Right lobe of liver (tissue), 6 donors: ENCODE measurements around the gene EVA1A. TPM values are rescaled to one million over a fixed set of nuclear protein-coding genes. Genes with fewer than 3 reads are reported as not detected.

ENCODE experiments used
- ATAC-seq, 4 donors: fragments of 200-7000 bp; cut with Tn5 transposase; one replicate each; pipeline ENCODE4 v1.9.1; 2020; ENCODE audit warnings: mild to moderate bottlenecking in 4 of 4, moderate library complexity in 4 of 4
- DNase-seq, 3 donors: peaks; one replicate each; pipeline ENCODE4 v3.0.0-alpha.2; 2020
- H3K27ac ChIP-seq, 3 donors: fragments of 200-600 bp; one replicate each; pipeline ENCODE4 v1.8.0; 2022
- H3K27me3 ChIP-seq, 2 donors: fragments of 200-600 bp; one replicate each; pipeline ENCODE4 v1.8.0; 2022
- H3K36me3 ChIP-seq, 4 donors: fragments of 200-600 bp; sonication (generic) in 1 of 4; one replicate each; pipeline versions ENCODE4 v1.5.1 to v1.8.0; 2017 to 2022; ENCODE audit warnings: control low read depth in 1 of 4
- H3K4me1 ChIP-seq, 4 donors: fragments of 200-600 bp; sonication (generic) in 1 of 4; one replicate each; pipeline versions ENCODE4 v1.5.1 to v1.8.0; 2017 to 2022; ENCODE audit warnings: control low read depth in 1 of 4
- H3K4me3 ChIP-seq, 3 donors: fragments of 200-600 bp; one replicate each; pipeline ENCODE4 v1.8.0; 2022
- H3K9me3 ChIP-seq, 4 donors: fragments of 200-600 bp; sonication (generic) in 1 of 4; one replicate each; pipeline versions ENCODE4 v1.5.1 to v1.8.0; 2017 to 2022; ENCODE audit warnings: control low read depth in 1 of 4
- POLR2A ChIP-seq: fragments of 450-650 bp; IDR thresholded peaks from one replicate; pipeline ENCODE4 v1.6.1; 2017; ENCODE audit warnings: antibody characterized with exemption, mild to moderate bottlenecking
- WGBS: methylation state at CpG from one replicate; pipeline ENCODE4 v1.1.6; 2018; ENCODE audit warnings: low coverage, low lambda C conversion rate; ENCODE audit not compliant: insufficient coverage; ENCODE audit errors: missing lambda C conversion rate; 5-methylcytosine and 5-hydroxymethylcytosine counted together
- intact Hi-C, 2 donors: fragments of 100-400 bp; cut with DNase I; formaldehyde crosslinking; loops; one replicate each; pipeline versions ENCODE4 v1.11.2 to v1.14.1; 2022
- total RNA-seq, 6 experiments: library from RNA; depleted of rRNA in 2 of 6; stranded (reverse); fragments of >200 nt in 2 of 6; fragmentation: NEBNext Ultra II Directional in 3 of 6; extraction: Animal tissue kit (Norgen Biotek cat#: 25700) in 3 of 6; gene quantifications; one replicate each; pipeline versions ENCODE4 v1.1.0 to v1.2.4, GENCODE V29; 2016 to 2023
- TF ChIP-seq, protein P1 (sequence below), 4 donors: fragments of 200-600 bp in 3 of 4; fragments of 450-650 bp in 1 of 4; IDR thresholded peaks; one replicate each; pipeline versions ENCODE4 v1.5.1 to v1.8.0; 2016 to 2022; ENCODE audit warnings: antibody characterized with exemption in 4 of 4, mild to moderate bottlenecking in 2 of 4
- donor health status: DM: no; HTN: yes; CAD: no.
- donor health status: DM: no; HTN: no; CAD: no.
- donor health status: DM: no; HTN: no; CAD: no.
- donor health status: DM: no; HTN: yes; CAD: no.
- donor health status: DM: no; HTN: yes; CAD: no.

EVA1A gene
- total RNA-seq, 6 experiments from 2014 or later, result 30.6 to 125 (median 74.5) TPM

DNA sequence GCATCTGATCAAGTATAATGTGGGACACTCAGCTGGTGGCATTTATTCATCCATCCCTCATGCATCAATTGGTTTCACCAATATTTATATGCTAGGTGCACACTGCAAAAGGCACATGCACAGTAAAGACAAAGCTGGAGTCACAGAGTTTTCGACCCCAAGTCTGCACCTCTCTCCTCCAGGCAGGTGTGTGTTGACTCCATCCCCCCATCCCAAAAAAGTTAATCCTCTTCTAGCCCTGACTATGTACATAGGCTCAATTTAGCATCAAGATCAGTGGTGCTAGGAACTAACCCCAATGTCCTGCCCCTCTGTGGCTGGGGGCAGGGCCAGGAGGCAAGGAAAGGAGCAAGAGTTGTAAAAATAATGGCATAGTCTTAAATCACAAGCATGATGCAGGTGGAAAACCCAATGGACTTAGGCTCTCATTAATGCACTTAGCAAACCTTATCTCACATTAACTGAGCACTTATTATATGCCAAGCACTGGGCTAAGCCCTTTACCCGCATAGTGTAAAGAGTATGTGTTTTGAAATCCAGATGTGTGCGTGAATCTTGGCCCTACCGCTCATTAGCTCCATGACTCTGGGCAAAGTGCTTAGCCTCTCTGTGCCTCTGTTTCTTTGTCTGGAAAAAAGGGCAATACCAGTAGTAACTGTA, 3.1 kb downstream of the EVA1A start:
- ATAC-seq, result no peak
- intact Hi-C loops, result no loop called here

DNA sequence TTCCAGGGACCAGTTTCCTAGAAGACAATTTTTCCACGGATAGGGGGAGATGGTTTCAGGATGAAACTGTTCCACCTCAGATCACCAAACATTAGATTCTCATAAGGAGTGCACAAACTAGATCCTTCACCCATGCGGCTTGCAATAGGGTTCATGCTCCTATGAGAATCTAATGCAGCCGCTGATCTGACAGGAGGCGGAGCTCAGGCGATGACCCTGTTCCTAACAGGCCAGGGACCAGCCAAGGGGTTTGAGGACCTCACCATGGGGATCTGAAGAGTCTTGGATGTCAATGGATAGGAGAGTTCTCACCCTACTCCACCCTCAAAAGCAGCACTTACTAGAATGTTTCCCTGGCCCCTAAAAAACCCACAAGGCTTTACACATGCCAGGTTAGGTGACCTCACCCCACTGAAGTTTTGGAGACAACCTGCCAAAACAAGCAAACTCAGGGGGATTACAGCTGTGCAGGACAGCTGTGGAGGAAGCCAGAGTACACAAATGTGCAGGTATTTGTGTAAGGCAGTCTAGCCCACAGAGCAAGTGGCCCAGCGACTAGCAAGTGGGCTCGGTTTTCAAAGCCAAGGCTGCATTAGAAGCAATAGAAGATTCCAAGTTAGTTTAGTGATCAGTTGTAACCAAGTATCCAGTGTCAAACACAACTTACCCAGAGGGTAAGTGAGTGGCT, 3.9 kb downstream of the EVA1A start:
- H3K4me3 ChIP-seq, result no peak overlapping the region
- peaks cover 0 to 8% (median 0%) of the 10 kb centered on the region in 4 donors for H3K4me1 ChIP-seq
- TF ChIP-seq POLR2A, result no peak
- TF ChIP-seq, protein P1, sequence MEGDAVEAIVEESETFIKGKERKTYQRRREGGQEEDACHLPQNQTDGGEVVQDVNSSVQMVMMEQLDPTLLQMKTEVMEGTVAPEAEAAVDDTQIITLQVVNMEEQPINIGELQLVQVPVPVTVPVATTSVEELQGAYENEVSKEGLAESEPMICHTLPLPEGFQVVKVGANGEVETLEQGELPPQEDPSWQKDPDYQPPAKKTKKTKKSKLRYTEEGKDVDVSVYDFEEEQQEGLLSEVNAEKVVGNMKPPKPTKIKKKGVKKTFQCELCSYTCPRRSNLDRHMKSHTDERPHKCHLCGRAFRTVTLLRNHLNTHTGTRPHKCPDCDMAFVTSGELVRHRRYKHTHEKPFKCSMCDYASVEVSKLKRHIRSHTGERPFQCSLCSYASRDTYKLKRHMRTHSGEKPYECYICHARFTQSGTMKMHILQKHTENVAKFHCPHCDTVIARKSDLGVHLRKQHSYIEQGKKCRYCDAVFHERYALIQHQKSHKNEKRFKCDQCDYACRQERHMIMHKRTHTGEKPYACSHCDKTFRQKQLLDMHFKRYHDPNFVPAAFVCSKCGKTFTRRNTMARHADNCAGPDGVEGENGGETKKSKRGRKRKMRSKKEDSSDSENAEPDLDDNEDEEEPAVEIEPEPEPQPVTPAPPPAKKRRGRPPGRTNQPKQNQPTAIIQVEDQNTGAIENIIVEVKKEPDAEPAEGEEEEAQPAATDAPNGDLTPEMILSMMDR (IDR thresholded peaks at IDR 0.05), result no peak
- H3K27me3 ChIP-seq, result no peaks in the 10 kb centered on the region
- ATAC-seq, result no peak
- no peak overlapping the region for H3K27ac ChIP-seq
- 62% methylated on average over 2 of the region's 7 CpGs for WGBS
- DNase-seq, result no peak
- no peaks in the 10 kb centered on the region for H3K36me3 ChIP-seq
- no peaks in the 10 kb centered on the region for H3K9me3 ChIP-seq
- intact Hi-C loops, result no loop called here

More for the DNA sequence above, 3.1 kb downstream of the EVA1A start:
- Histone ChIP-seq H3K9me3 (no peaks in the 10 kb centered on the region), H3K36me3 (no peaks in the 10 kb centered on the region), H3K27ac (no peak overlapping the region), H3K27me3 (no peaks in the 10 kb centered on the region), H3K4me3 (no peak overlapping the region), H3K4me1 (peaks cover 0 to 8% (median 0%) of the 10 kb centered on the region in 4 donors)
- 80% methylated on average over 4 of the region's 4 CpGs for WGBS
- no peak for TF ChIP-seq POLR2A
- TF ChIP-seq, protein P1 (IDR thresholded peaks at IDR 0.05), result no peak
- no peak for DNase-seq

DNA sequence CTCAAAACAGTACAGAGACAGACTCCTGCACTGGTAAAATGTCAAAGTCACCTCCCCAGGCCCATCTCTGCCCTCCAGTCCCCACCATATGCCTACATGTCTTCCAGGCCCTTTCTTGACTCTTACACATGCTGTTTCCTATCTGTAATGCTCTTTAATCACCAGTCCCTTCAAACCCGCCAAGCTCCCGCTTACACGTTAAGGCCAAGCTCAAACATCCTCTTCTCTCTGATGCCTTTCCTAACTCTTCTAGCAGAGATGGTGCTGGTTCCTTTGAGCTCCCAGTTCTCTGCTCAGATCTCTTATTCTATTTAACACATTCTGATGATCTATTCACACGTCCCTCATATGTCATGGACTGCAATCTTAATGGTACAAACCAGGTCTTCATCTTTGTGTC, 5.0 kb downstream of the EVA1A start:
- intact Hi-C loops, result no loop called here
- no peaks in the 10 kb centered on the region for H3K9me3 ChIP-seq
- 94% methylated on average over 4 of the region's 4 CpGs for WGBS
- no peaks in the 10 kb centered on the region for H3K36me3 ChIP-seq
- H3K27me3 ChIP-seq, result no peaks in the 10 kb centered on the region
- no peak overlapping the region for H3K4me3 ChIP-seq
- H3K4me1 ChIP-seq, result peaks cover 0 to 3% (median 0%) of the 10 kb centered on the region in 4 donors
- no peak for DNase-seq
- TF ChIP-seq POLR2A, result no peak
- TF ChIP-seq, protein P1 (IDR thresholded peaks at IDR 0.05), result no peak
- ATAC-seq, result no peak
- H3K27ac ChIP-seq, result no peak overlapping the region

DNA sequence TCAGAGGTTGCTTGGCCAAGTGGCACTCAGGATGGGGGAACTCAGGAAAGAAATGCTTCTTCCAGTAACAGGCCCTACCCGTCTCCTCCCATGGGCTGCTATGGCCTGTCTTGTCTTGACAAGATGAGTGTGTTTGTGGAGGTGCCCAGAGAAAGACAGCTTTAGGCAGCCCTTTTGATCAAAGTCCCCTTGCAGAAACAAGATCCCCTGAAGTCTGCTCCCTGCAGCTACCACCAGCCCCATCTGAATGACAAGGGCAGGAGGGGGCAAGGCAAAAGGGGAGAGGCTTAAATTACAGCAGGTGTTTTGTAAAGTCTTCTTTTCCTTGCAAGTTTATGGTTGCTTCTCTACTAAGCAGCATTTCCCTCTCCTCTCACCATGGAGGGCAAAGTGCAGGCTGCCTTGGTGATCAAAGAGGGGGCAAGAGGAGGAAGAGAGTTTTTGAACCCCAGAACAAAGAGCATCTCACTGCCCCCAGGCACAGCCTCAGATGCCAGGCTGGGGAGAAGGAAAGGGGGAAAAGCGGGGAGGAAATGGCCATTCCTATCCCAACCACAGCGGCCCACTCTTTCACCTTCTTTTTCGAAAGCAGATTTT, 6.7 kb downstream of the EVA1A start:
- no peak for TF ChIP-seq POLR2A
- TF ChIP-seq, protein P1 (IDR thresholded peaks at IDR 0.05), result no peak
- no peak for ATAC-seq
- 82% methylated on average over 3 of the region's 4 CpGs for WGBS
- peaks cover 0 to under 1% (median 0%) of the 10 kb centered on the region in 4 donors for H3K4me1 ChIP-seq
- H3K36me3 ChIP-seq, result no peaks in the 10 kb centered on the region
- no peaks in the 10 kb centered on the region for H3K27me3 ChIP-seq
- H3K4me3 ChIP-seq, result no peak overlapping the region
- no peaks in the 10 kb centered on the region for H3K9me3 ChIP-seq
- no peak overlapping the region for H3K27ac ChIP-seq
- no peak for DNase-seq
- intact Hi-C loops, result no loop called here
